Measurements from ENCODE around the gene MAGED2.

MAGED2 gene

GRCh38 chrX:54799046-54799445 lies 8.5 kb upstream of the MAGED2 start:
- TF ChIP-seq MYC (IDR thresholded peaks at IDR 0.05; ENCODE audit: low read depth, low read length) (no peak), POLR2A (IDR thresholded peaks at IDR 0.05; ENCODE audit: extremely low read depth, insufficient read length) (no peak)
- TF ChIP-seq, protein P1, sequence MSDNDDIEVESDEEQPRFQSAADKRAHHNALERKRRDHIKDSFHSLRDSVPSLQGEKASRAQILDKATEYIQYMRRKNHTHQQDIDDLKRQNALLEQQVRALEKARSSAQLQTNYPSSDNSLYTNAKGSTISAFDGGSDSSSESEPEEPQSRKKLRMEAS (IDR thresholded peaks at IDR 0.05; ENCODE audit: low read depth, low read length): no peak
- TF ChIP-seq, protein P2, sequence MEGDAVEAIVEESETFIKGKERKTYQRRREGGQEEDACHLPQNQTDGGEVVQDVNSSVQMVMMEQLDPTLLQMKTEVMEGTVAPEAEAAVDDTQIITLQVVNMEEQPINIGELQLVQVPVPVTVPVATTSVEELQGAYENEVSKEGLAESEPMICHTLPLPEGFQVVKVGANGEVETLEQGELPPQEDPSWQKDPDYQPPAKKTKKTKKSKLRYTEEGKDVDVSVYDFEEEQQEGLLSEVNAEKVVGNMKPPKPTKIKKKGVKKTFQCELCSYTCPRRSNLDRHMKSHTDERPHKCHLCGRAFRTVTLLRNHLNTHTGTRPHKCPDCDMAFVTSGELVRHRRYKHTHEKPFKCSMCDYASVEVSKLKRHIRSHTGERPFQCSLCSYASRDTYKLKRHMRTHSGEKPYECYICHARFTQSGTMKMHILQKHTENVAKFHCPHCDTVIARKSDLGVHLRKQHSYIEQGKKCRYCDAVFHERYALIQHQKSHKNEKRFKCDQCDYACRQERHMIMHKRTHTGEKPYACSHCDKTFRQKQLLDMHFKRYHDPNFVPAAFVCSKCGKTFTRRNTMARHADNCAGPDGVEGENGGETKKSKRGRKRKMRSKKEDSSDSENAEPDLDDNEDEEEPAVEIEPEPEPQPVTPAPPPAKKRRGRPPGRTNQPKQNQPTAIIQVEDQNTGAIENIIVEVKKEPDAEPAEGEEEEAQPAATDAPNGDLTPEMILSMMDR (IDR thresholded peaks at IDR 0.05; ENCODE audit: low read depth, low read length): no peak
- no peak overlapping the region for H3K4me3 ChIP-seq (ENCODE audit: low read depth, low read length)
- no peak for DNase-seq (ENCODE audit: low read depth)

DNA sequence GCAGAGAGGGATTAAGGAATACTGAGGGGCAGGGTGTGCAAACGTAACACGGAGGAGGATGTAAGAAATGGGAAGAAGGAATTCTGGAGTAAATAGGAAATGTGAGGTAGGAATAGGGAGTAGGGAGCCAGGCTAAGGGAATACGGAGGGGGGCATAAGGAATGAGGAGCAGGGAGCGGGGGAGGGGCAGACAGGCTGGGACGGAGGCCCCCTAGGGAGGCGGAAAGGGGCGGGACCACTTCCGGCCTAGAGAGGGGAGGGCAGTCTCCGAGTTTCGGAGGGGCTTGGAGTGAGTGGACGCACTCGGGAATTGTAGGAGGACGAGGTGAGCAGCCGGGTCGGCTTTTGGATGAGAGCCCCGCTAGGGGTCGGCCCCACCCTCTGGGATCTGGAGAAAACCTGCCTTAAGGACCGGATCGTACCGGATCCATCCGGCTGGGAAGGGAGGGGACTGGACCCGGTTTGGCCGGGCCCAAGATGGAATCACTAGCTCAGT lies 612 bp downstream of the MAGED2 start:
- DNase-seq (ENCODE audit: low read depth): no peak

DNA sequence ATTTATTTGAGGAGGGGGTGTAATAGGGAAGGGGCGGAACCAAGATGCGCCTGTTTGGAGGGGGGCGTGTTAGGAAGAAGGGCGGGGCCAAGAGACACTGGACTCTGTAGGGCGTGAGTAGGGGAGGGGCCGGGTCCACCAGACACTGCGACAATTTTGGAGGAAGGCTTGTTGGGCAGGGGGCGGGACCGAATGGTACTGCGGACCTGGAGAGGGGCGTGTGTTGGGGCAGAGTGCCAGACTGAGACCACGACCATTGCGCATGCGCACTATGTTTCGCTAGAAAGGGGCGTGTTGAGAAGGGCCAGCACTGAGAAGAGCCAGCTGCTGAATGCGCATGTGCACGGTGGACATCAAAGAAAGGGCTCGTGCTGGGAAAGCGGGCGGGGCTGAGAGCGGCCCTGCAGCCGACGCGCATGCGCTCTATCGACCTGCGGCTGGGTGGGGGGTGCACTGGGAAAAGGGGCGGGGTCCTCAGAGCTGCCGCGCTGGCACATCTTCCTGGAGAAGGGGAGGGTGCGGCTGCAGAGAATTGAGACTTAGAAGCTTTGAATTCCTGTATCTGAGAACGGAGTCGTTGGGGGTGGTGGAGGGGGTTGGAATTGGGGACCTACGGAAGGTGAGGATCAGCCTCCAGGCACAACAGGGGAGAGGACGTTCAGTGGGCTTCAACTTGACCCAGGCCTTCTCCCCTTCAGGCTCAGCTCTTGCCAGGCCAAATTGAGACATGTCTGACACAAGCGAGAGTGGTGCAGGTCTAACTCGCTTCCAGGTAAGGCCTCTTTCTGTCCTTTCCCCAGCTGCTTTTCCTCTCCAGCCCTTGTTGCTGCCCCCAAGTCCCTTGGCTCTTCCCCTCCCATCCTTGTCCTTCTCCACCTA lies 1.3 kb downstream of the MAGED2 start:
- peak; percentile 92 for DNase-seq (ENCODE audit: low read depth)
- H3K4me3 ChIP-seq (ENCODE audit: low read depth, low read length): peak overlapping the region; percentile 77
- TF ChIP-seq MYC (IDR thresholded peaks at IDR 0.05; ENCODE audit: low read depth, low read length) (peak; percentile 62; the same call in 1 of the 2 replicates), POLR2A (IDR thresholded peaks at IDR 0.05; ENCODE audit: extremely low read depth, insufficient read length) (peak; percentile 32)
- TF ChIP-seq, protein P1 (IDR thresholded peaks at IDR 0.05; ENCODE audit: low read depth, low read length): peak; percentile 89
- TF ChIP-seq, protein P2 (IDR thresholded peaks at IDR 0.05; ENCODE audit: low read depth, low read length): no peak

More for the DNA sequence above, 612 bp downstream of the MAGED2 start:
- TF ChIP-seq, protein P1 (IDR thresholded peaks at IDR 0.05; ENCODE audit: low read depth, low read length): no peak
- peak overlapping the region; percentile 77 for H3K4me3 ChIP-seq (ENCODE audit: low read depth, low read length)

DNA sequence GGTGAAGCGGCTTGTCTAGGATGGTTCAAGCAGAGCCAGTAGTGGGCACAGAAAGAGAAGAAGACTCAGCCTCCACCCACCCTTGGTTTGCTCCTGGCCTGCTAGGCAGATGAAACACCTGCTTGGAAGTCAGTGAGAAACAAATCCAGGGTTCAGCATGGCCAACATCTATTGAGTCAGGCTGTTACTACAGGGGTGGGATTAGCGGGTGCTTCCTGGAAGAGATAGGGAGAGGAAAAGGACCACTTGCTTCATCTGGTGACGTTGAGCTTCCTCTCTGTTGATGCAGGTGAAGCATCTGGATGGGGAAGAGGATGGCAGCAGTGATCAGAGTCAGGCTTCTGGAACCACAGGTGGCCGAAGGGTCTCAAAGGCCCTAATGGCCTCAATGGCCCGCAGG lies 3.0 kb downstream of the MAGED2 start:
- no peak for DNase-seq (ENCODE audit: low read depth)
- TF ChIP-seq MYC (IDR thresholded peaks at IDR 0.05; ENCODE audit: low read depth, low read length) (no peak), POLR2A (IDR thresholded peaks at IDR 0.05; ENCODE audit: extremely low read depth, insufficient read length) (no peak)
- TF ChIP-seq, protein P1 (IDR thresholded peaks at IDR 0.05; ENCODE audit: low read depth, low read length): no peak
- TF ChIP-seq, protein P2 (IDR thresholded peaks at IDR 0.05; ENCODE audit: low read depth, low read length): no peak
- H3K4me3 ChIP-seq (ENCODE audit: low read depth, low read length): no peak overlapping the region

DNA sequence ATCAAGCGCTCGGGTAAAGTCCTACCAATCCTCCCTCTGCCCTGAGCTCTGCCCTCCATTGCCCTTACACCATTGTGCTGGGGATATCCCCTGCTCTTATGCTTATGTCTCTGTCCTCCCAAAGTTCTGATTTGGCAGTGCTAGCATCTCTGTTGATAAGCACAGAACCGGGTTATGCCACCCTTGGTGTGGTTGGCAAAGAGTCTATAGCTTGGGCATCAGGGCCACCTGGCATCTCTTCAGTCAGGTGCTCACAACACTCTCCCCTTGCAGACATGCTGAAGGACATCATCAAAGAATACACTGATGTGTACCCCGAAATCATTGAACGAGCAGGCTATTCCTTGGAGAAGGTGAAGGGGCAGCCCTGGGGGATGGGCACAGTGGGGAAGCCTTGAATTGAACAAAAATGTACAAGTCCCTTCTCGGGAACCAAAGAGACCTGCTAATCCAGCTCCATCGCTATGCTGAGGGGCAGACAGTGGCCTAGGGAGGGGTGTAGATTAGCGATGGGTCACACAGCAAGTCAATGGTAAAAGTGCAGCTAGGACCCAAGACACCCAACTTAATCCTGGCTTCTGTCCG lies 3.8 kb downstream of the MAGED2 start:
- TF ChIP-seq, protein P2 (IDR thresholded peaks at IDR 0.05; ENCODE audit: low read depth, low read length): no peak
- TF ChIP-seq, protein P1 (IDR thresholded peaks at IDR 0.05; ENCODE audit: low read depth, low read length): no peak
- no peak for TF ChIP-seq POLR2A (IDR thresholded peaks at IDR 0.05; ENCODE audit: extremely low read depth, insufficient read length)
- TF ChIP-seq MYC (IDR thresholded peaks at IDR 0.05; ENCODE audit: low read depth, low read length): no peak
- no peak overlapping the region for H3K4me3 ChIP-seq (ENCODE audit: low read depth, low read length)
- DNase-seq (ENCODE audit: low read depth): no peak

DNA sequence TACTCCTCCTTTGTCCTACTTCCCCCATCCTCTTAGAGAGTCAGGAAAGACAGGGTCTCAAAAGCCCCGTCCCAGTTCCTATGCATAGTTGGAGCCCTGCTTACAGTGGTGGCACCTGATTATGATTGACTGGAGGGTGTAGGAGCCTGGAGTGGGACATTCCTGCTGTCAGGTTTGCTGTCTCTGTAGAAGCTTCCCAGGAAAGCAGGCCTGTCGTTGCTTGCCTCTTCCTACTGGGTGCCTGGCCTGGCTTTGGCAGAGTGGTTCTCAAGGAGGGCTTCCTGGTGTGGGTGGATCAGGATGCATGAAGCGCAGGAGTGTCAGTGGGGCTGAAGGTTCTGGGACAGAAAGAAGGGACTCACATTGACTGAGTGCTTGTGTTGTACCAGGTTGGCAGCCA lies 4.8 kb downstream of the MAGED2 start:
- DNase-seq (ENCODE audit: low read depth): no peak
- H3K4me3 ChIP-seq (ENCODE audit: low read depth, low read length): no peak overlapping the region
- TF ChIP-seq, protein P2 (IDR thresholded peaks at IDR 0.05; ENCODE audit: low read depth, low read length): no peak
- TF ChIP-seq POLR2A (IDR thresholded peaks at IDR 0.05; ENCODE audit: extremely low read depth, insufficient read length) (no peak), MYC (IDR thresholded peaks at IDR 0.05; ENCODE audit: low read depth, low read length) (no peak)
- TF ChIP-seq, protein P1 (IDR thresholded peaks at IDR 0.05; ENCODE audit: low read depth, low read length): no peak

Measured in NB4 (cell line).